Keratinocyte (primary cell): Measurements from ENCODE around the gene TUBB6.

Experiments used
- CTCF ChIP-seq, 3 experiments: IDR thresholded peaks in 1 of 3; conservative IDR thresholded peaks in 1 of 3; optimal IDR thresholded peaks in 1 of 3; 2 replicates in 2 of 3; 3 replicates in 1 of 3; pipeline versions ENCODE3 to v1.5.1; 2011; ENCODE audit warnings: low read length in 3 of 3, mild to moderate bottlenecking in 3 of 3, moderate library complexity in 2 of 3, control low read depth in 1 of 3, inconsistent platforms in 1 of 3; ENCODE audit not compliant: insufficient read depth in 2 of 3; ENCODE audit errors: extremely low read depth in 1 of 3
- EZH2 ChIP-seq: IDR thresholded peaks from one replicate; pipeline ENCODE4 v1.6.1; 2012; ENCODE audit warnings: inconsistent platforms, mild to moderate bottlenecking, low read length, moderate library complexity

GRCh38 chr18:12271376-12272235 lies 36.4 kb upstream of the TUBB6 start:
- TF ChIP-seq EZH2 (no peak), CTCF (optimal IDR thresholded peaks at IDR 0.05 in 1 of 3, IDR thresholded peaks at IDR 0.05 in 1 of 3, conservative IDR thresholded peaks at IDR 0.05 in 1 of 3; ENCODE audit: extremely low read depth in 1 of 3, insufficient read depth in 2 of 3, low read length in 3 of 3) (peak in 2 of 3 experiments; percentile 72 to 74)
